Measurements from ENCODE around the gene OVOL1. TPM values are rescaled to one million over a fixed set of nuclear protein-coding genes. Genes with fewer than 3 reads are reported as not detected.

Gene OVOL1
- total RNA-seq, 1 donor from 2014 or later: 2.7 TPM

DNA sequence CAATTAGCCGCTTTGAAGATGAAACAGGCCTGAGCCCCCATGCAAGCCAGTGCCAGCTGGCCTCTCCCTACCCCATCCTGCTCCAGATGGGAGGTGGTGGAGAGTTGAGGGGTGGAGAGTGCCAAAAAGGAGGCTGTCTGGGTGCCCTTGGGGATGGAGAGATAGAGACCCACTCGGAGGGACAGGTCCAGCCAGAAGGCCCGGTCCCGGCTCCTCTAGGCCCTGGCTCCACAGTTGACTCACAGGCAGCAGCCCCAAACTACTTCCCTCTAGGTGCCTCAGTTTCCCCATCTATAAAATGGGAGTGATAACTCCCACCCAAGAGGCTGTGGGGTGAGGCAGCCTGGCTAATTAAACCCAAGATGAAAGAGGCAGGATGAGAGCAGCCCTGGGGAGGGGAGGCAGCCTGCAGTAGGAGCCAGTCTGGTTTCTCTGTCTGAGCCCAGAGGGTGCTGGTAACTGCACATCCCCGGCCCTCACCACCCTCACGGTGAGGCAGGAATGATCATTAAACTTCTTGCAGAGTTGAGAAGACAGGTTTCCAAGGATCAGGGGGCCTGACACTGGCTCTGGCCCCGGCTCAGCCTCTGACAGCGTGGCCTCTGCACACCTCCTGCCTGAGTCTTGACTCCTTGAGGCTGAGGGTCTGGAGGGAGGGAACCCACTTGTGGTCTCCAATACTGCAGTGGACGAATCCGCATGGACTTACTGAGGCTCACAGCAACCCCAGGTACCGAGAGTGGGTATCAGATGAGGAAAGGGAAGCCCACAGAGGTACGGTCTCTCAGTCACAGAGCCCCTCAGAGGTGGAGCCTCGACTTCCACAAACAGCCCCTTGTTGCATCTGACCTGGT lies 4.7 kb upstream of the OVOL1 start:
- Histone ChIP-seq H3K27me3 (peaks cover 9% of the 10 kb centered on the region), H3K4me3 (no peak overlapping the region), H3K9me3 (no peaks in the 10 kb centered on the region), H3K36me3 (peaks cover 20% of the 10 kb centered on the region), H3K27ac (no peak overlapping the region), H3K4me1 (peaks cover 18% of the 10 kb centered on the region)
- intact Hi-C loops (cut with DNase I): no loop called here
- DNase-seq (peak; percentile 33), ATAC-seq (no peak)
- TF ChIP-seq CTCF (IDR thresholded peaks at IDR 0.05): no peak

DNA sequence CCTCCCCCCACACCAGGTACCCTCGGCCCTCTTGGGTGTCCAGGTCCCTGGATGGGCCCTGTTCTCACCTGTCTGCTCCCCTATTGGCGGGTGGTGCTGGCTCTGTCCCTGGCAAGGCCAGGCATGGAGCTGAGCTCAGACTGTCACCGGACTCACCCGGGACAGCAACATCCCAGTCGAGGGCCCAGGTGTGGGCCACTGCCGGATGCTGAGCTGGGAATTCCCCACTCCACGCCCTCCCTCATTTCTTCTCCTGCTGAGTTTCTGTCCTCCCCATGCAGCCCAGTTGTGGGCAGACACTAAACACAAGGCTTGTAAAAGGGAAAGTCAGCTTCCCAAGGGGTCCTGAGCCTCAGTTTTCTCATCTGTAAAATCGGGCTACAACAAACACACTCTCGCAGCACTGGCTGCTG lies 4.0 kb upstream of the OVOL1 start:
- peaks cover 12% of the 10 kb centered on the region for H3K27me3 ChIP-seq
- intact Hi-C loops (cut with DNase I): no loop called here
- peak; percentile 66 for DNase-seq
- H3K27ac ChIP-seq: no peak overlapping the region
- TF ChIP-seq CTCF (IDR thresholded peaks at IDR 0.05): no peak
- no peak for ATAC-seq
- no peak overlapping the region for H3K4me3 ChIP-seq
- peaks cover 14% of the 10 kb centered on the region for H3K36me3 ChIP-seq
- peaks cover 22% of the 10 kb centered on the region for H3K4me1 ChIP-seq
- H3K9me3 ChIP-seq: no peaks in the 10 kb centered on the region

DNA sequence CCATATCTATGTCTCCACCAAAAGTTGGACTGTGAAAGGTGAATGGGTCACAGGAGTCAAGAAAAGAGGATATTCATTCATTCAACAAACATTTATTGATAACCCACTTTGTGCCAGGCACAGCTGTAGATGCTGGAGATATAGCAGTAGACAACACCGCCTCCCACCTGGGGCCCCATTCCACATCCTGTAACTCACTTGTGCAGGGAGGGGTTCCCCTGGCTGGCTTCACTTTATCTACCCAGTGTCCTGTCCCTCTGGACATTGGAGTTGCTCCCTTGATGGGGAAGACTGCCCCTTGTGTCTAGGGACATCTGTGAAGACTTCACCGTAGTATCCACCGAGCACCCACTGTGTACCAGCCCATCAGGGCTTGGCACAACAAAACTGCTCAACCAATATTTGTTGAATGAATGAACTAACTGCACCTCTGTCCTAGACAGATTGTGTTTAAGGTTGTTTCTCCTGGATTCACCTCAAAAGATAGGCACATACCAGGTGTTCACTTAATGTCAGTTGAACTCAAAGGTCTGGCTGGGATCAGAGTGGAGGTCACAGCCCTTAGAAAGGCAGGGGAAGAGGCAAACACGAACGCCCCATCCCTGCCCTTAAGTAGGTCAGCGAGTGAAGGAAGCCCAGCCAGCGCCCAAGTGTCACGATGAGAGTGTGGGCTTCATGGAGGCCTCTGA lies 1.4 kb upstream of the OVOL1 start:
- Histone ChIP-seq H3K27ac (no peak overlapping the region), H3K36me3 (no peaks in the 10 kb centered on the region), H3K9me3 (no peaks in the 10 kb centered on the region), H3K27me3 (peaks cover 25% of the 10 kb centered on the region), H3K4me1 (peaks cover 14% of the 10 kb centered on the region), H3K4me3 (no peak overlapping the region)
- TF ChIP-seq CTCF (IDR thresholded peaks at IDR 0.05): no peak
- no peak for ATAC-seq
- DNase-seq: no peak
- intact Hi-C loops (cut with DNase I): no loop called here

- Histone ChIP-seq H3K36me3 (no peaks in the 10 kb centered on the region), H3K4me3 (peak overlapping the region; percentile 46), H3K27ac (no peak overlapping the region), H3K9me3 (no peaks in the 10 kb centered on the region), H3K4me1 (peaks cover 14% of the 10 kb centered on the region), H3K27me3 (peaks cover 25% of the 10 kb centered on the region)
- DNase-seq (peak; percentile 75), ATAC-seq (peak; percentile 33)
- TF ChIP-seq CTCF (IDR thresholded peaks at IDR 0.05): no peak
- intact Hi-C loops (cut with DNase I): no loop called here
Observed at GRCh38 chr11:65786008-65786785, 666 bp upstream of the OVOL1 start.

DNA sequence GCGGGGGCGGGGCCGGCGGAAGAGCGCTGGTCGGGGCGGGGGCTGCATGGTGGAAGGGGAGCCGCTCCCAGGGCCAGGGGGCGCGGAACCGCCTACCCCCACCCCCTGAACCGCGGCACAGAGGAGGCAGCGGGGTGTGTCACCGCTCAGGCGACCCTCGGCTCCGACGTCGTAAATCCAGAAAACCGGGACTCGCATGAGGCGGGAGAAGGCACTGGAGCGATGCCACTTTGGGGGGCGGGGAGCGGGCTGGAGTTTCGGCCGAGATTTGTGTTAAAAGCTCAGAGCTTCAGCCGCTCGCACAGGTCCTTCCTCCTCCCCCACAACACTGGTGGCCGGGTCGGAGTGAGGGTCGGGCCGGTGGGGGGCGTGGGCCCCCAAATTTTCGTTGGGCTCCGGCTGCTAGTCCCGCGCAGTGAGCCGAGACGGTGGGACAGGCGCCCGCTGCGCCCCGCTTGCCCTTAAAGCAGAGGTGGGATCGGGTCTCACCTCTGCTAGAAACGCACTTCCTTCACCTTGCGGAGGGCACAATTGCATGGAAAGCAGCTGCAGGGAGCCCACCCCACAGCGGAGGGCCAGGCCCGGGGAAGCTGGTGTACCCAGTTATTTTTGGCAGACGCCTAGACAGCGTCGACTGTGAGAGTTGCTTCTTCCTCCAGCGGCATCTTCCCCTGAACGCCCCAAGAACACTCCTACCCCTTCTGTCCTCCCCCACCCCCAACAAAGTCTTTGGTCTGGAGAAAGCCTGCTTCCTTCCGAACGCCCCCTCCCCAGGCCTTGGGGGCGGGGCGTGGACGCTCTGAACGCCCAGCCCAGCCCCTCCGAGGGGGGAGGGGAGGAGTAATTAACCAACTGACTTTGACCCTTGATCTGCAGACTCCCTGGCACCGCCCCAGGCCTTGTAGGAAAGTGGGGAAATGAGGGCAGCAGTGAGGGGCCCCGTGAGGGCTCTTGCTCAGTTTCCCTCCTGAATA lies 1.1 kb downstream of the OVOL1 start:
- Histone ChIP-seq H3K4me1 (peaks cover 14% of the 10 kb centered on the region), H3K9me3 (no peaks in the 10 kb centered on the region), H3K4me3 (peak overlapping the region; percentile 39), H3K27me3 (peaks cover 25% of the 10 kb centered on the region), H3K36me3 (no peaks in the 10 kb centered on the region), H3K27ac (no peak overlapping the region)
- no peak for TF ChIP-seq CTCF (IDR thresholded peaks at IDR 0.05)
- no peak for ATAC-seq
- no peak for DNase-seq
- intact Hi-C loops (cut with DNase I): no loop called here

All from upper lobe of right lung (tissue), 1 donor.